ENCODE measurements around the gene DRC1. TPM values are rescaled to one million over a fixed set of nuclear protein-coding genes. Genes with fewer than 3 reads are reported as not detected.

The DRC1 gene
- total RNA-seq, 1 experiment from 2014 or later: 0.18 TPM

DNA sequence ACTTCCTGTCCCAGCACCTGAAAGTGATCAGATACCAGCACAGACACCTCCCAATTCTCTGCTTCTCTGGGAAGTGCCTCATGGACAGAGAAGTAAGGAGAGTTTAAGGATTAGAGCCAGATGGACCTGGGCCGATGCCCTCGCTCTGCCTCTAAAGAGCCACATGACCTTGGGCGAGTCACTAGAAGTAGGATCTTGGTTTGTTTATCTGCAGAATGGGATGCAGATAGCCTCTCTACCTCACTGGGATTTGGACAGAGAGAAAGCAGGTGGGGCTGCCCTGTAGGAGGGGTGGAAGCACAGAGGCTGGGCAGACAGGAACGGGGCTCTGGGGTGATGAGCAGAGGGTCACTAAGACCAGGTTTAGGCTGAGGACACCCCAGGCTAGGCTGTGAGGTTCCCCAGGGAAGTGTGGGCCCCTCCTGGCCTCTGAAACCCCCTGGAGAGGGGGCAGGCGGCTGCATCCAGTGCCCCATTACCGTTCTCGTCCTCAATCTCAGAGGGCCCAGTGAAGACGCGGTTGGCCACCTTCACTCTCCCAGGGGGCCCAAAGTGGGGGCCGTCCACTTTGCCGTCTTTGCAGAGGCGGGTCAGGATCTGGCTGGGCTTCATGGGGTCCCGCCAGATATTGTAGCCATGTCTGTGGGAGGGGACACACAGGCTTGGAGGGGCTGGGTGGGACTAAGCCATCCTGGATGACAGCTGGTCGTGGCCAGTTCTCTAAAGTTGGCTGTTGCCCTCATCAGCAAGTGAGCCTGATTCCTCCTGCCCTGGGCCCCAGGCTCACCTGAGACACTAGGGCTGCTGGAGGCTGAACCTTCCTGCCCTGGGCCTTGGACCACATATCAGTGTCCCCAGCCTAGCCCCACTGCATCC lies 62.9 kb downstream of the DRC1 start:
- H3K9me3 ChIP-seq (ENCODE audit: control insufficient read depth, insufficient read depth, low read depth, low read length): no peaks in the 10 kb centered on the region
- in situ Hi-C loops (cut with HindIII; ENCODE audit: low pct_unique_long_range_greater_than_20kb, low sequenced_read_pairs) (no loop called here), intact Hi-C loops (cut with micrococcal nuclease; ENCODE audit: unreplicated experiment) (no loop called here)
- no peaks in the 10 kb centered on the region for H3K36me3 ChIP-seq (ENCODE audit: control insufficient read depth, insufficient read depth, low read length)
- CTCF ChIA-PET: no interaction called here
- POLR2A ChIA-PET: no interaction called here
- BruUV-seq (replicated peaks): no TSS peak
- H3K27me3 ChIP-seq (ENCODE audit: control insufficient read depth, insufficient read depth, low read length): no peaks in the 10 kb centered on the region
- H3K4me1 ChIP-seq (ENCODE audit: control insufficient read depth, insufficient read depth, low read length): no peaks in the 10 kb centered on the region
- TF ChIP-seq SIN3A (IDR thresholded peaks at IDR 0.05; ENCODE audit: borderline replicate concordance, insufficient read depth, low read depth, low read length) (no peak), TCF7L2 (IDR thresholded peaks at IDR 0.05; ENCODE audit: low read depth, low read length) (no peak), POLR2AphosphoS5 (IDR thresholded peaks at IDR 0.05; ENCODE audit: low read depth, low read length) (no peak)
- TF ChIP-seq, protein P1, sequence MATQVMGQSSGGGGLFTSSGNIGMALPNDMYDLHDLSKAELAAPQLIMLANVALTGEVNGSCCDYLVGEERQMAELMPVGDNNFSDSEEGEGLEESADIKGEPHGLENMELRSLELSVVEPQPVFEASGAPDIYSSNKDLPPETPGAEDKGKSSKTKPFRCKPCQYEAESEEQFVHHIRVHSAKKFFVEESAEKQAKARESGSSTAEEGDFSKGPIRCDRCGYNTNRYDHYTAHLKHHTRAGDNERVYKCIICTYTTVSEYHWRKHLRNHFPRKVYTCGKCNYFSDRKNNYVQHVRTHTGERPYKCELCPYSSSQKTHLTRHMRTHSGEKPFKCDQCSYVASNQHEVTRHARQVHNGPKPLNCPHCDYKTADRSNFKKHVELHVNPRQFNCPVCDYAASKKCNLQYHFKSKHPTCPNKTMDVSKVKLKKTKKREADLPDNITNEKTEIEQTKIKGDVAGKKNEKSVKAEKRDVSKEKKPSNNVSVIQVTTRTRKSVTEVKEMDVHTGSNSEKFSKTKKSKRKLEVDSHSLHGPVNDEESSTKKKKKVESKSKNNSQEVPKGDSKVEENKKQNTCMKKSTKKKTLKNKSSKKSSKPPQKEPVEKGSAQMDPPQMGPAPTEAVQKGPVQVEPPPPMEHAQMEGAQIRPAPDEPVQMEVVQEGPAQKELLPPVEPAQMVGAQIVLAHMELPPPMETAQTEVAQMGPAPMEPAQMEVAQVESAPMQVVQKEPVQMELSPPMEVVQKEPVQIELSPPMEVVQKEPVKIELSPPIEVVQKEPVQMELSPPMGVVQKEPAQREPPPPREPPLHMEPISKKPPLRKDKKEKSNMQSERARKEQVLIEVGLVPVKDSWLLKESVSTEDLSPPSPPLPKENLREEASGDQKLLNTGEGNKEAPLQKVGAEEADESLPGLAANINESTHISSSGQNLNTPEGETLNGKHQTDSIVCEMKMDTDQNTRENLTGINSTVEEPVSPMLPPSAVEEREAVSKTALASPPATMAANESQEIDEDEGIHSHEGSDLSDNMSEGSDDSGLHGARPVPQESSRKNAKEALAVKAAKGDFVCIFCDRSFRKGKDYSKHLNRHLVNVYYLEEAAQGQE (IDR thresholded peaks at IDR 0.05; ENCODE audit: insufficient read depth in 1 of 2, low read depth in 2 of 2, low read length in 1 of 2): no peak
- no peak for ATAC-seq
- DNase-seq (ENCODE audit: low read depth, low spot score): no peak
- H3K27ac ChIP-seq (ENCODE audit: low read length): no peak overlapping the region
- no peak overlapping the region for H3K4me3 ChIP-seq (ENCODE audit: low read depth in 2 of 2, low read length in 2 of 2)

DNA sequence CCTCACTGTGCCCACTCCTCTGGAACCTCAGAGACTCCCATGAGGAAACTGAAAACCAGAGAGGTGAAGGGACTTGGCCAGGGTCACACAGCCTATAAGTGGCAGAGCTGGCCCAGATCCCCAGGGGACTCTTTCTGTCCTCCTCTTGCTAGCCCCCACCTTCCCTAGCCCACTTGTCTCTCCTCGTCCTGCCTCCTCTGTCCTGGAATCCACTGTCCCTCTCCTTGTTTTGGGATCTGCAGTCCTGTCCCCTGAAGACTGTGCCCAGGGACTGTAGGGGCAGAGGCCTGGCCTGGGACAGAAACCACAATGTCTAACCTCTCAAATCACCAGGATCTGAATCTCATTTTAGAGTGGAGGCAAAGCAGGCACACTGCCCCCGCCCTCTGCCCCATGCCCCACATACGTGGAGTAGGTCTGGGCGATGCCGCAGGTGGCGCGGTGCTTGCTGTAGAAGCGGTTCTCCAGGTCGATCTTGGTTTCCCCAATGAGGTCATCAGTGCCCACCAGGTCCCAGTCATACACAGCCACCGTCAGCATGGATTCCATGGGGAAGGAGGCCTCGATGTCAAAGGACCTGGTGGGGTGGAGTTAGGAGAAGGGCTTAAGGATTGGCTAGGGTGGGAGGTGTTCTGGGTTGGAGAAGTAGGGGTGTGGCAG lies 63.7 kb downstream of the DRC1 start:
- Histone ChIP-seq H3K27ac (ENCODE audit: low read length) (no peak overlapping the region), H3K4me3 (ENCODE audit: low read depth in 2 of 2, low read length in 2 of 2) (no peak overlapping the region), H3K27me3 (ENCODE audit: control insufficient read depth, insufficient read depth, low read length) (no peaks in the 10 kb centered on the region), H3K36me3 (ENCODE audit: control insufficient read depth, insufficient read depth, low read length) (no peaks in the 10 kb centered on the region), H3K9me3 (ENCODE audit: control insufficient read depth, insufficient read depth, low read depth, low read length) (no peaks in the 10 kb centered on the region), H3K4me1 (ENCODE audit: control insufficient read depth, insufficient read depth, low read length) (no peaks in the 10 kb centered on the region)
- ATAC-seq (no peak), DNase-seq (ENCODE audit: low read depth, low spot score) (no peak)
- BruUV-seq (replicated peaks): no TSS peak
- POLR2A ChIA-PET: no interaction called here
- CTCF ChIA-PET: no interaction called here
- TF ChIP-seq POLR2AphosphoS5 (IDR thresholded peaks at IDR 0.05; ENCODE audit: low read depth, low read length) (no peak), SIN3A (IDR thresholded peaks at IDR 0.05; ENCODE audit: borderline replicate concordance, insufficient read depth, low read depth, low read length) (no peak)
- TF ChIP-seq, protein P2, sequence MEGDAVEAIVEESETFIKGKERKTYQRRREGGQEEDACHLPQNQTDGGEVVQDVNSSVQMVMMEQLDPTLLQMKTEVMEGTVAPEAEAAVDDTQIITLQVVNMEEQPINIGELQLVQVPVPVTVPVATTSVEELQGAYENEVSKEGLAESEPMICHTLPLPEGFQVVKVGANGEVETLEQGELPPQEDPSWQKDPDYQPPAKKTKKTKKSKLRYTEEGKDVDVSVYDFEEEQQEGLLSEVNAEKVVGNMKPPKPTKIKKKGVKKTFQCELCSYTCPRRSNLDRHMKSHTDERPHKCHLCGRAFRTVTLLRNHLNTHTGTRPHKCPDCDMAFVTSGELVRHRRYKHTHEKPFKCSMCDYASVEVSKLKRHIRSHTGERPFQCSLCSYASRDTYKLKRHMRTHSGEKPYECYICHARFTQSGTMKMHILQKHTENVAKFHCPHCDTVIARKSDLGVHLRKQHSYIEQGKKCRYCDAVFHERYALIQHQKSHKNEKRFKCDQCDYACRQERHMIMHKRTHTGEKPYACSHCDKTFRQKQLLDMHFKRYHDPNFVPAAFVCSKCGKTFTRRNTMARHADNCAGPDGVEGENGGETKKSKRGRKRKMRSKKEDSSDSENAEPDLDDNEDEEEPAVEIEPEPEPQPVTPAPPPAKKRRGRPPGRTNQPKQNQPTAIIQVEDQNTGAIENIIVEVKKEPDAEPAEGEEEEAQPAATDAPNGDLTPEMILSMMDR (IDR thresholded peaks at IDR 0.05): no peak
- intact Hi-C loops (cut with micrococcal nuclease; ENCODE audit: unreplicated experiment): no loop called here
- in situ Hi-C loops (cut with HindIII; ENCODE audit: low pct_unique_long_range_greater_than_20kb, low sequenced_read_pairs): no loop called here
